ENCODE measurements around the gene C20orf141. TPM values are rescaled to one million over a fixed set of nuclear protein-coding genes. Genes with fewer than 3 reads are reported as not detected.

C20orf141 gene
- polyA plus RNA-seq, 3 donors, result not detected

GRCh38 chr20:2846698-2847097, 31.9 kb downstream of the C20orf141 start:
- DNase-seq, result no peak

GRCh38 chr20:2847802-2848201, 33.0 kb downstream of the C20orf141 start:
- no peak for DNase-seq

GRCh38 chr20:2849529-2849928, 34.7 kb downstream of the C20orf141 start:
- DNase-seq, result no peak

GRCh38 chr20:2851086-2851485, 36.3 kb downstream of the C20orf141 start:
- DNase-seq, result no peak

GRCh38 chr20:2858591-2858990, 43.8 kb downstream of the C20orf141 start:
- DNase-seq, result no peak

GRCh38 chr20:2859330-2860121, 44.7 kb downstream of the C20orf141 start:
- DNase-seq, result no peak

GRCh38 chr20:2864626-2865025, 49.8 kb downstream of the C20orf141 start:
- DNase-seq, result no peak

- no peak for DNase-seq
Measured at GRCh38 chr20:2865101-2865500, 50.3 kb downstream of the C20orf141 start.

Other genes starting within 250 kb of the C20orf141 start
- gene NOP56, start 162.4 kb upstream of the C20orf141 start, polyA plus RNA-seq (ENCODE audit: insufficient read length in 3 of 3), result 100 to 1,000 TPM; 255 to 269 (median 258) TPM
- 100 to 1,000 TPM; 139 to 141 (median 141) TPM for gene IDH3B, start 150.8 kb upstream of the C20orf141 start, polyA plus RNA-seq (ENCODE audit: insufficient read length in 3 of 3)
- gene EBF4, start 122.2 kb upstream of the C20orf141 start, polyA plus RNA-seq (ENCODE audit: insufficient read length in 3 of 3), result 10 to 100 TPM; 33.5 to 36.8 (median 35.2) TPM
- 100 to 1,000 TPM; 200 to 281 (median 252) TPM for gene CPXM1, start 14.4 kb upstream of the C20orf141 start, polyA plus RNA-seq (ENCODE audit: insufficient read length in 3 of 3)
- under 1 TPM in 1 of 3 donors, not detected in 2; 0.15 TPM for gene TMEM239, start 1.4 kb downstream of the C20orf141 start, polyA plus RNA-seq (ENCODE audit: insufficient read length in 3 of 3)
- gene PCED1A, start 25.7 kb downstream of the C20orf141 start, polyA plus RNA-seq (ENCODE audit: insufficient read length in 3 of 3), result 10 to 100 TPM; 74.9 to 85.7 (median 76.3) TPM
- gene VPS16, start 25.8 kb downstream of the C20orf141 start, polyA plus RNA-seq (ENCODE audit: insufficient read length in 3 of 3), result 10 to 100 TPM; 41.5 to 43.0 (median 42.5) TPM
- gene PTPRA, start 58.5 kb downstream of the C20orf141 start, polyA plus RNA-seq (ENCODE audit: insufficient read length in 3 of 3), result 10 to 100 TPM; 90.2 to 95.8 (median 93.9) TPM
- 1 to 10 TPM in 2 of 3 donors, under 1 TPM in 1; 0.58 to 1.4 (median 1.0) TPM for gene GNRH2, start 228.6 kb downstream of the C20orf141 start, polyA plus RNA-seq (ENCODE audit: insufficient read length in 3 of 3)
- gene MRPS26, start 231.1 kb downstream of the C20orf141 start, polyA plus RNA-seq (ENCODE audit: insufficient read length in 3 of 3), result 10 to 100 TPM; 63.5 to 81.1 (median 70.7) TPM